ENCODE results near the gene SRGAP2C.
"Not testable (repeated sequence)": the region's sequence is repeated elsewhere in the genome, so short reads cannot be mapped to it uniquely, and the experiment has no call there.

SRGAP2C gene

DNA sequence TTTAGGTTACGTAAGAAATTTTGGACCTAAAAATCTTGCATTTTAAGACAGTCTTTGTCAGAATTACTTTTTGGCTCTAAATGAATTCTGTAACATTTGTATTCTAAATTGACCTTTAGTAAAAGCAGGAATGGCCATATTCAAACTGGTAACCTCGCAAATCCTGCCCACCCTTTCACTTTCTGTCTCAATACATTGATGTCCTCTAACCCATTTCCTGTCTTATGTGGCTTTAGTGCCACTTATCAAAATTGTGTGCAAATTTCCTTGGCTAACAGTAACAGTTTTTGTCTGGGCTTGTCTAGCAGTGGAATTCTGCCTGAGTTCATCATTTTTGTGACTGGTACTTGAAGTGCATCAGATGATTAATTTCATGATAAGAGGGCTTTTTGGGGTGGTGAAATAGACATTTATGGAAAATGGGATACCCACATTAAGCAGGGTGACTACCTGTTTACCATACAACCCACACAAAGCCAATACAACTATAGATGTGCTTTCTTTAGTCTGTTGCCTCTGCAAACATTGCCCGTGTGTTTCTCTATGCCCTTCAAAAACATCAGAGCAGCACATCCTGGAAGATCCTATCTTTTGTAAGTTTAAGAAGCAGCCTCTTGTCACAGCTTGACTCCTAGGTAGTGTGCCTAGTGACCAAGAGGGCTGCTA, 205.3 kb downstream of the SRGAP2C start:
- DNase-seq, result not testable (repeated sequence)

DNA sequence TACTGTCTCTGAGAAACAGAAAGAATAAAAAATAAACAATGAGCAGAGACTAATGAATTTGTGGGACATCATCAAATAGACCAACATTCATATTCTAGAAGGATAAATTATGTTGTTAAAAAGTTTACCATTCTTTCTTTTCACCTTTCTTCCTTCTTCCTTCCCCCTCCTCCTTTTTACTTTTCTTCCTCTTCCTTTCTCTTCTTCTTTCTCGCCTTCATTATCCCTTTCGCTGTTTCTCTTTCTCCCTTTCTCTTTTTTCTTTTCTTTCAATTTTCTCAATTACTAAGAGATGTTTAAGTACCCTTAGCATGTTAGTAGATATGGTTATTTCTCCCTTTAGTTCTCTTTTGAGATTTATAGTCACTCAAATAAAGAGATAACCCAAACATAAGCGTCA, 207.4 kb downstream of the SRGAP2C start:
- DNase-seq, result not testable (repeated sequence)

GRCh38 chr1:121395718-121396201, 211.0 kb downstream of the SRGAP2C start:
- not testable (repeated sequence) for DNase-seq

DNA sequence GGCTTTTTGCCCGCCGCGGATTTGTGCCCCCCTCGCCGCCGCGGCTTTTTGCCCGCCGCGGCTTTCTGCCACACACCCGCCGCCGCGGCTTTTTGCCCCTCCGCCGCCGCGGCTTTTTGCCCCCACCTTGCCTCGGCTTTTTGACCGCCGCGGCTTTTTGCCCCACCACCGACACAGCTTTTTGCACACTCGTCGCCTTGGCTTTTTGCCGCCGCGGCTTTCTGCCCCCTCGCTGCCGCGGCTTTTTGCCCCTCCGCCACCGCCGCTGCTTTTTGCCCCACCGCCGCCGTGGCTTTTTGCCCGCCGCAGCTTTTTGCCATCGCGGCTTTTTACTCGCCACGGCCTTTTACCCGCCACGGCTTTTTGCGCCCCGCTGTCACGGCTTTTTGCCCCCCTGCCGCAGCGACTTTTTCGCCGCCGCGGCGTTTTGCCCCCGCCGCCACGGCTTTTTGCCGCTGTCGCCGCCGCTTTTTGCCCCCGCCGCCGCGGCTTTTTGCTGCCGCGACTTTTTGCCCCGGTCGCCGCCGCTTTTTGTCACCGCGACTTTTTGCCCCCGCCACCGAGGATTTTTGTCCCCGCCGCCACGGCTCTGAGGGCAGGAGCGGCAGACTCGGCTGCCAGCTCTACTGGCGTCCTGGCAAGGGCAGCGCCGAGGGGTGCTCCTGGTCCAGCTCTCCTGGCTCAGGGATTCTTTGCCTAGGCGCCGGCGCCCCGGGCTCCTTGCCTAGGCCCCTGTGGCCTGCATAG, 211.7 kb downstream of the SRGAP2C start:
- not testable (repeated sequence) for DNase-seq

GRCh38 chr1:121397101-121397500, 212.3 kb downstream of the SRGAP2C start:
- DNase-seq, result not testable (repeated sequence)

GRCh38 chr1:121399193-121399592, 214.4 kb downstream of the SRGAP2C start:
- DNase-seq, result not testable (repeated sequence)

GRCh38 chr1:121400108-121400507, 215.3 kb downstream of the SRGAP2C start:
- DNase-seq, result not testable (repeated sequence)

DNA sequence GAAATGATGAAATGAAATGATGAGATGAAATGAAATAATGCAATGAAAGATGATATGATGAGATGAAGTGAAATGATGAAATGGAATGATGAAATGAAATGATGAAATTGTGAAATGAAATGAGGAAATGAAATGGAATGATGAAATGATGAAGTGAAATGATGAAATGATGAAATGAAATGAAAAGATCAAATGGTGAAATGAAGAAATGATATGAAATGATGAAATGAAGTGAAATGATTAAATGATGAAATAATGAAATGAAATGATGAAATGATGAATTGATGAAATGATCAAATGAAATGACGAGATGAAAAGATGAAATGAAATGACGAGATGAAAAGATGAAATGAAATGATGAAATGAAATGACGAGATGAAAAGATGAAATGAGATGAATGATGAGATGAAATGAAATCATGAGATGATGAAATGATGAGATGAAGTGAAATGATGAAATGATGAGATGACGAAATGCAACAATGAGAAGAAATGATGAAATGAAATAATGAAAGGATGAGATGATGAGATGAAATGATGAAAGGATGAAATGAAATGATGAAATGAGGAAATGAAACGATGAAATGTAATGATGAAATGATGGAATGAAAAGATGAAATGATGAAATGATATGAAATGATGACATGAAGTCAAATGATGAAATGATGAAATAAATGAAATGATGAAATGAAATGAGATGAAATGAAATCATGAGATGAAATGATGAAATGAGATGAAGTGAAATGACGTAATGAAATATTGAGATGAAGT, 216.0 kb downstream of the SRGAP2C start:
- DNase-seq, result not testable (repeated sequence)

DNA sequence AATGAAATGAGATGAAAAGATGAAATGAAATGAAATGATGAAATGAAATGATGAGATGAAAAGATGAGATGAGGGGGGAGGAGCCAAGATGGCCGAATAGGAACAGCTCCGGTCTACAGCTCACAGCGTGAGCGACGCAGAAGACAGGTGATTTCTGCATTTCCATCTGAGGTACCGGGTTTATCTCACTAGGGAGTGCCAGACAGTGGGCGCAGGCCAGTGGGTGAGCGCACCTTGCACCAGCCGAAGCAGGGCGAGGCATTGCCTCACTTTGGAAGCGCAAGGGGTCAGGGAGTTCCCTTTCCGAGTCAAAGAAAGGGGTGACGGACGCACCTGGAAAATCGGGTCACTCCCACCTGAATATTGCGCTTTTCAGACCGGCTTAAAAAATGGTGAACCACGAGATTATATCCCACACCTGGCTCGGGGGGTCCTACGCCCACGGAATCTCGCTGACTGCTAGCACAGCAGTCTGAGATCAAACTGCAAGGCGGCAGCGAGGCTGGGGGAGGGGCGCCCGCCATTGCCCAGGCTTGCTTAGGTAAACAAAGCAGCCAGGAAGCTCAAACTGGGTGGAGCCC, 216.7 kb downstream of the SRGAP2C start:
- DNase-seq, result not testable (repeated sequence)

DNA sequence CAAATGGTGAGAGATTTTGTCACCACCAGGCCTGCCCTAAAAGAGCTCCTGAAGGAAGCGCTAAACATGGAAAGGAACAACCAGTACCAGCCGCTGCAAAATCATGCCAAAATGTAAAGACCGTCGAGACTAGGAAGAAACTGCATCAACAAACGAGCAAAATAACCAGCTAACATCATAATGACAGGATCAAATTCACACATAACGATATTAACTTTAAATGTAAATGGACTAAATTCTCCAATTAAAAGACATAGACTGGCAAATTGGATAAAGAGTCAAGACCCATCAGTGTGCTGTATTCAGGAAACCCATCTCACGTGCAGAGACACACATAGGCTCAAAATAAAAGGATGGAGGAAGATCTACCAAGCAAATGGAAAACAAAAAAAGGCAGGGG, 218.5 kb downstream of the SRGAP2C start:
- DNase-seq, result not testable (repeated sequence)

DNA sequence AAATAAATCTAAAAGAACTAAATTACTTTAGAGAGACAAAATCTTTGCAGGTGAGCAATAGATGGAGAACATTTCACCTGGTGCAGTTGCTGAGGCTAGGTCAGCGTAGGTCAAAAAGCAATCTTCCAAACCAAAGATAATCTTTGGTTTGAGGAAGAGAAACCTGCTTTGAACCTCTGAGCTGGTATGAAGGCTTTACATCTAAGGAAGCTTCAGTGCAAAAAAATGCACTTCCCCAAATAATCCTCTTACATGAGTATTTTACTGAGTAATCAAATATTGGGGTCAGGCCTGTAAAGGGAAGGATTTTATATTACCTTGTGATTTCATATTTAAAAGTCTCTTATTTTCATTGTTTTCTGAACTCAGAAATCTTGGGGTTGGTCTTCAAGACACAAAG, 223.6 kb downstream of the SRGAP2C start:
- no peak for DNase-seq

- no peak for DNase-seq
These were observed 229.0 kb downstream of the SRGAP2C start for GRCh38 chr1:121413821-121414220.

- no peak for DNase-seq
These were observed 230.1 kb downstream of the SRGAP2C start for GRCh38 chr1:121414905-121415304.

GRCh38 chr1:121417325-121417923, 232.6 kb downstream of the SRGAP2C start:
- DNase-seq, result no peak

DNA sequence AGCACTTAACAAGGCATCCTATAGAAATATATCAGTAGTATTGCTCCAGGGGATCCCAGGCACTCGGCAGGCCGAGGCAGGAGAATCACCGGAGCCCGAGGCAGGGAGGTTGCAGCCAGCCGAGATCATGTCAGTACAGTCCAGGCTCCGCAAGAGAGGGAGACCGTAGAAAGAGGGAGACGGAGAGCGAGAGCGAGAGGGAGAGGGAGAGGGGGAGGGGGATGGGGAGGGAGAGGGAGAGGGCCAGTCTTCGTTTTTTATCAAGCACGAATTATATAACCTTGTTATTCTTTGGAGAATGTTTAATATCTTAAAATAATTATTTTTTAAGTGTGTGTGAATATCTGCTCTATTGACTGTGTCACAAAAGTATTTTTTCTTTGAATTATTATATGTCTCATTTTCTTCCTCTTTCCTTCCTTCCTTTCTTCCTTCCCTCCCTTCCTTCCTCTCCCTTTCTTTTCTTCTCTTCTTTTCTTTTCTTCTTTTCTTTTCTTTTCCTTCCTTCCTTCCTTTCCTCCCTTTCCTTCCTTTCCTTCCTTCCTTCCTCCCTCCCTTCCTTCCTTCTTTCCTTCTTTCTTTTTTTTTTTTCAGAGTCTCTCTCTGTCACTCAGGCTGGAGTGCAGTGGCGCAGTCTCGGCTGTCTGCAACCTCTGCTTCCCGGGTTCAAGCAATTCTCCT, 233.7 kb downstream of the SRGAP2C start:
- no peak for DNase-seq

DNA sequence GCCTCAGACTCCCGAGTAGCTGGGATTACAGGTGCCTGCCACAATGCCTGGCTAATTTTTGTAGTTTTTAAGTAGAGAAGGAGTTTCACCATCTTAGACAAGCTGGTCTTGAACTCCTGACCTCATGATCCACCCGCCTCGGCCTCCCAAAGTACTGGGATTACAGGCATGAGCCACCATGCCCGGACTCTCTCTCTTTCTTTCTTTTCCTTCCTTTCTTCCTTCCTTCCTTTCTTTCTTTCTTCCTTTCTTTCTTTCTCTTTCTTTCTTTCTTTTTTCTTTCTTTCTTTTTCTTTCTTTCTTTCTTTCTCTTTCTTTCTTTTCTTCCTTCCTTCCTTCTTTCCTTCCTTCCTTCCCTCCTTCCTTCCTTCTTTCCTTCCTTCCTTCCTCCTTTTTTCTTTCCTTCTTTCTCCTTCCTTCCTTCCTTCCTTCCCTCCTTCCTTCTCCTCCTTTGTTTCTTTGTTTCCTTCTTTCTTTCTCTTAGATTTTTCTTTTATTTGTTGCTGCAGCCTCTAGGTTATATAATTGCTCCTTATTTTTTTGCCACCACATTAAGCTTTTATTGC, 234.4 kb downstream of the SRGAP2C start:
- DNase-seq, result not testable (repeated sequence)

DNA sequence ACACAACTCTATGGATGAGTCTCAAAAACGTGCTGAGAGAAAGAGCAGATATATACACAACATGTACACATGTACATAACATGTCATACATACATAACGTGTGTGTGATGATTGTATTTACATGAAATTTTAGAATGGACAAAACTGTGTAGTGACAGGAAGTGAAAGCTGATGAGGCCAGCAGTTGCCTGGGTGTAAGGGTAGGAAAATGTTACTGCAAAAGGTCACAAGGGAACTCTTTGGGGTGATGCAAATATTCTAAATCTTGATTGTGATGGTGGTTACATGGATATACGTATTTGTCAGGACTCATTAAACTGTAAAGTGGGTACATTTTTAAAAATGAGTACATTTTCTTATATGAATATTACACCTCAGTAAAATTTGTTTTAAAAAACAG, 236.7 kb downstream of the SRGAP2C start:
- not testable (repeated sequence) for DNase-seq

DNA sequence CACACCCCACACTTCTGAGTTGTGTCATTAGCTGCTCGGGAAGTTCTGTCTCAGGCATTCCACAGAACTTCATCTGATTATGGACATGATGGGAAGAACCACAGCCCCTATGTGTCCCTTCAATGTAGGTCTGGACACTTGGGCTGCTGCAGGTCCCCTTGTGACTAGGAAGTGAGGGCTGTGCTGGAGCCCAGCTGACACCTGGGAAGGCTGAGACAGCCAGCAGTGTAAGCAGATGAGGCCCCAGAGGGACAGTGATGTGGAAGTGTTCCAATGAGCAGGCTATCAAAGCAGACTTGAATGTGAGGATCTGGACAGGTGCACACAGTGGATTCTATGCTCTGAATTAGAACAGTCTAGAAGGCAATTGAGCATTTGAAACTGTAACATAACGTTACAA, 239.2 kb downstream of the SRGAP2C start:
- DNase-seq, result not testable (repeated sequence)

DNA sequence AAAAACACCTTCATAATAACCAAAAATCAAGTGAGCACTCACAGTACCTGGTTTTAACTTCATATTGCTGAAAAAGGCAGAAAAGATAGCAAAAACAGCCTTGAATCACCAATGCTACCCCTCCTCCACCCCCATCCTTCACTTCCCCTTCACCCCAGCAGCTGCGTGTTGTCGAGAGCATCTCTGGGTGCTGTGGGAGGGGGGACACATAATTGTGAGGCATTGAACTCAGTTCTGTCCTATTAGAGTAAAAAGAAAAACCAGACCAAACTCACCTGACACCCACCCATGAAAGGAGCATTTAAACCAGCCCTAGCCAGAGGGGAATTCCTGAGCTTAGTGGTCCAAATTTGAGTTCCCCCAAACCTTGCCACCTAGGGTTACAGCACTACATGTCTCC, 248.7 kb downstream of the SRGAP2C start:
- not testable (repeated sequence) for DNase-seq

DNA sequence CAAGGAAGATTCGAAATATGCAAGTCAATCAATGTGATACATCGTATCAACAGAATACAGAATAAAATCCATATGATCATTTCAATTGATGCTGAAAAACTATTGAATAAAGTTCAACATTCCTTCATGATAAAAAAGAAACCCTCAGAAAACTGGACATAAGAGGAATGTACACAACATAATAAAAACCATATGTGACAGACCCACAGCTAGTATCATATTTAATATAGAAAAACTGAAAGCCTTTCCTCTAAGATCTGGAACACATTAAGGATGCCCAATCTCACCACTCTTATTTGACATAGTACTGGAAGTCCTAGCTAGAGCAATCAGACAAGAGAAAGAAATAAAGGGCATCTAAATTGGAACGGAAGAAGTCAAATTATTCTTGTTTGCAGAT, 254.1 kb downstream of the SRGAP2C start:
- DNase-seq, result not testable (repeated sequence)

DNA sequence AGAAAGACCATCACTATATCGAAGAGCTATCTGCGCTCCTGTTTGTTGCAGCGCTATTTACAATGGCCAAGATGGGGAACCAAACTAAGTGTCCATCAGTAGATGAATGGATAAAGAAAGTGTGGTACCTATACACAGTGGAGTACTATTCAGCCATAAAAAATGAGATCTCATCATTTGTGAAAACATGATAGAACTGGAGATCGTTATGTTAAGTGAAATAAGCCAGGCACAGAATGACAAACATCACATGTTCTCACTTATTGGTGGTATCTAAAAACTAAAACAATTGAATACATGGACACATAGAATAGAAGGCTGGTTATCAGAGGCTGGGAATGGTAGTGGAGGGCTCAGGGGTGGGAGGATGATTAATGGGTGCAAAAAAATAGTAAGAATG, 256.2 kb downstream of the SRGAP2C start:
- no peak for DNase-seq
